Keratinocyte (primary cell): ENCODE measurements around the gene GPRC5C.

Experiments
- CTCF ChIP-seq, 3 experiments: IDR thresholded peaks in 1 of 3; conservative IDR thresholded peaks in 1 of 3; optimal IDR thresholded peaks in 1 of 3; 2 replicates in 2 of 3; 3 replicates in 1 of 3; pipeline versions ENCODE3 to v1.5.1; 2011; ENCODE audit warnings: low read length in 3 of 3, mild to moderate bottlenecking in 3 of 3, moderate library complexity in 2 of 3, control low read depth in 1 of 3, inconsistent platforms in 1 of 3; ENCODE audit not compliant: insufficient read depth in 2 of 3; ENCODE audit errors: extremely low read depth in 1 of 3
- EZH2 ChIP-seq: IDR thresholded peaks from one replicate; pipeline ENCODE4 v1.6.1; 2012; ENCODE audit warnings: inconsistent platforms, mild to moderate bottlenecking, low read length, moderate library complexity

GRCh38 chr17:74392848-74393247, 39.0 kb upstream of the GPRC5C start:
- TF ChIP-seq CTCF (optimal IDR thresholded peaks at IDR 0.05 in 1 of 3, IDR thresholded peaks at IDR 0.05 in 1 of 3, conservative IDR thresholded peaks at IDR 0.05 in 1 of 3; ENCODE audit: extremely low read depth in 1 of 3, insufficient read depth in 2 of 3, low read length in 3 of 3) (no peak), EZH2 (no peak)
